Measurements from ENCODE around the gene C2orf78. TPM values are rescaled to one million over a fixed set of nuclear protein-coding genes. Genes with fewer than 3 reads are reported as not detected.
A peak's percentile ranks its signal among the peaks of the same experiment; 100 is the strongest.

C2orf78 gene
- total RNA-seq, 1 donor from 2014 or later = not detected

GRCh38 chr2:73837847-73838585, 54.0 kb downstream of the C2orf78 start:
- H3K4me1 Mint-ChIP-seq = peaks cover 16% of the 10 kb centered on the region
- DNase-seq = no peak
- no peak overlapping the region for H3K4me3 Mint-ChIP-seq
- intact Hi-C loops (cut with micrococcal nuclease) = no loop called here
- H3K27me3 Mint-ChIP-seq = no peaks in the 10 kb centered on the region
- H3K36me3 Mint-ChIP-seq (ENCODE audit: low read depth) = peaks cover 33% of the 10 kb centered on the region
- H3K27ac Mint-ChIP-seq = no peak overlapping the region
- H3K9me3 Mint-ChIP-seq = no peaks in the 10 kb centered on the region

GRCh38 chr2:73838889-73839534, 55.0 kb downstream of the C2orf78 start:
- H3K9me3 Mint-ChIP-seq = no peaks in the 10 kb centered on the region
- peaks cover 15% of the 10 kb centered on the region for H3K4me1 Mint-ChIP-seq
- no peak for DNase-seq
- H3K27me3 Mint-ChIP-seq = no peaks in the 10 kb centered on the region
- intact Hi-C loops (cut with micrococcal nuclease) = no loop called here
- H3K4me3 Mint-ChIP-seq = no peak overlapping the region
- peaks cover 27% of the 10 kb centered on the region for H3K36me3 Mint-ChIP-seq (ENCODE audit: low read depth)
- H3K27ac Mint-ChIP-seq = no peak overlapping the region

- peaks cover 30% of the 10 kb centered on the region for H3K36me3 Mint-ChIP-seq (ENCODE audit: low read depth)
Observed at GRCh38 chr2:73839653-73840411, 55.8 kb downstream of the C2orf78 start.

GRCh38 chr2:73841912-73842738, 58.1 kb downstream of the C2orf78 start:
- Mint-ChIP-seq H3K36me3 (ENCODE audit: low read depth) (peaks cover 40% of the 10 kb centered on the region), H3K27me3 (no peaks in the 10 kb centered on the region), H3K4me1 (peaks cover 20% of the 10 kb centered on the region), H3K4me3 (no peak overlapping the region), H3K9me3 (no peaks in the 10 kb centered on the region), H3K27ac (peak overlapping the region; percentile 26)
- intact Hi-C loops (cut with micrococcal nuclease) = no loop called here
- no peak for DNase-seq

More at GRCh38 chr2:73839653-73840411, 55.8 kb downstream of the C2orf78 start:
- intact Hi-C loops (cut with micrococcal nuclease) = no loop called here
- H3K4me3 Mint-ChIP-seq = no peak overlapping the region
- no peak for DNase-seq
- no peaks in the 10 kb centered on the region for H3K9me3 Mint-ChIP-seq
- peaks cover 20% of the 10 kb centered on the region for H3K4me1 Mint-ChIP-seq
- H3K27me3 Mint-ChIP-seq = no peaks in the 10 kb centered on the region
- no peak overlapping the region for H3K27ac Mint-ChIP-seq

- intact Hi-C loops (cut with micrococcal nuclease) = no loop called here
- Mint-ChIP-seq H3K9me3 (no peaks in the 10 kb centered on the region), H3K4me1 (peaks cover 19% of the 10 kb centered on the region), H3K4me3 (no peak overlapping the region), H3K27ac (no peak overlapping the region), H3K27me3 (no peaks in the 10 kb centered on the region), H3K36me3 (ENCODE audit: low read depth) (peaks cover 43% of the 10 kb centered on the region)
- DNase-seq = no peak
Observed at GRCh38 chr2:73842739-73843019, 58.7 kb downstream of the C2orf78 start.

GRCh38 chr2:73844087-73844486, 60.1 kb downstream of the C2orf78 start:
- Mint-ChIP-seq H3K4me3 (no peak overlapping the region), H3K36me3 (ENCODE audit: low read depth) (peaks cover 51% of the 10 kb centered on the region), H3K27ac (no peak overlapping the region)

GRCh38 chr2:73850009-73850408, 66.0 kb downstream of the C2orf78 start:
- no peaks in the 10 kb centered on the region for H3K27me3 Mint-ChIP-seq
- no peak overlapping the region for H3K4me3 Mint-ChIP-seq
- peaks cover 52% of the 10 kb centered on the region for H3K36me3 Mint-ChIP-seq (ENCODE audit: low read depth)
- H3K4me1 Mint-ChIP-seq = peaks cover 8% of the 10 kb centered on the region
- no peaks in the 10 kb centered on the region for H3K9me3 Mint-ChIP-seq
- intact Hi-C loops (cut with micrococcal nuclease) = no loop called here
- no peak overlapping the region for H3K27ac Mint-ChIP-seq
- DNase-seq = no peak

More at GRCh38 chr2:73844087-73844486, 60.1 kb downstream of the C2orf78 start:
- H3K4me1 Mint-ChIP-seq = peaks cover 20% of the 10 kb centered on the region
- no peaks in the 10 kb centered on the region for H3K9me3 Mint-ChIP-seq
- no peak for DNase-seq
- no peaks in the 10 kb centered on the region for H3K27me3 Mint-ChIP-seq
- intact Hi-C loops (cut with micrococcal nuclease) = no loop called here

GRCh38 chr2:73851274-73851673, 67.3 kb downstream of the C2orf78 start:
- Mint-ChIP-seq H3K9me3 (peaks cover 2% of the 10 kb centered on the region), H3K27me3 (no peaks in the 10 kb centered on the region), H3K4me1 (peaks cover 14% of the 10 kb centered on the region), H3K27ac (no peak overlapping the region), H3K4me3 (no peak overlapping the region), H3K36me3 (ENCODE audit: low read depth) (peaks cover 55% of the 10 kb centered on the region)
- DNase-seq = no peak
- intact Hi-C loops (cut with micrococcal nuclease) = no loop called here

- peaks cover 22% of the 10 kb centered on the region for H3K4me1 Mint-ChIP-seq
- H3K36me3 Mint-ChIP-seq (ENCODE audit: low read depth) = peaks cover 56% of the 10 kb centered on the region
- intact Hi-C loops (cut with micrococcal nuclease) = loop anchor here (1.0 kb wide), 1 partner anchor 80 kb away; no protein-coding TSS in a partner anchor
Observed at GRCh38 chr2:73852020-73852419, 68.0 kb downstream of the C2orf78 start.

GRCh38 chr2:73855526-73855925, 71.5 kb downstream of the C2orf78 start:
- no peak for DNase-seq
- Mint-ChIP-seq H3K27me3 (no peaks in the 10 kb centered on the region), H3K36me3 (ENCODE audit: low read depth) (peaks cover 55% of the 10 kb centered on the region), H3K4me3 (no peak overlapping the region), H3K4me1 (peaks cover 32% of the 10 kb centered on the region), H3K9me3 (peaks cover 8% of the 10 kb centered on the region), H3K27ac (peak overlapping the region; percentile 45)
- intact Hi-C loops (cut with micrococcal nuclease) = no loop called here

More at GRCh38 chr2:73852020-73852419, 68.0 kb downstream of the C2orf78 start:
- Mint-ChIP-seq H3K9me3 (peaks cover 8% of the 10 kb centered on the region), H3K27me3 (no peaks in the 10 kb centered on the region), H3K27ac (no peak overlapping the region), H3K4me3 (no peak overlapping the region)
- DNase-seq = no peak

GRCh38 chr2:73856214-73856613, 72.2 kb downstream of the C2orf78 start:
- DNase-seq = no peak
- peak overlapping the region; percentile 70 for H3K27ac Mint-ChIP-seq
- peaks cover 56% of the 10 kb centered on the region for H3K36me3 Mint-ChIP-seq (ENCODE audit: low read depth)
- no peak overlapping the region for H3K4me3 Mint-ChIP-seq
- H3K27me3 Mint-ChIP-seq = no peaks in the 10 kb centered on the region
- H3K9me3 Mint-ChIP-seq = peaks cover 8% of the 10 kb centered on the region
- peaks cover 33% of the 10 kb centered on the region for H3K4me1 Mint-ChIP-seq
- intact Hi-C loops (cut with micrococcal nuclease) = no loop called here

GRCh38 chr2:73859721-73860586, 76.0 kb downstream of the C2orf78 start:
- Mint-ChIP-seq H3K4me3 (no peak overlapping the region), H3K27ac (peak overlapping the region; percentile 70), H3K27me3 (no peaks in the 10 kb centered on the region), H3K9me3 (peaks cover 8% of the 10 kb centered on the region), H3K36me3 (ENCODE audit: low read depth) (peaks cover 75% of the 10 kb centered on the region), H3K4me1 (peaks cover 31% of the 10 kb centered on the region)
- peak; percentile 62 for DNase-seq
- intact Hi-C loops (cut with micrococcal nuclease) = loop anchor here (1.0 kb wide), 3 partner anchors 26 to 66 kb away; partner anchors contain the start of gene DGUOK

- H3K36me3 Mint-ChIP-seq (ENCODE audit: low read depth) = peaks cover 69% of the 10 kb centered on the region
- no peaks in the 10 kb centered on the region for H3K9me3 Mint-ChIP-seq
- no peak overlapping the region for H3K4me3 Mint-ChIP-seq
- intact Hi-C loops (cut with micrococcal nuclease) = no loop called here
- no peak overlapping the region for H3K27ac Mint-ChIP-seq
- DNase-seq = no peak
- peaks cover 14% of the 10 kb centered on the region for H3K4me1 Mint-ChIP-seq
- no peaks in the 10 kb centered on the region for H3K27me3 Mint-ChIP-seq
Observed at GRCh38 chr2:73862987-73863386, 79.0 kb downstream of the C2orf78 start.

Measured in activated CD4-positive, alpha-beta T cell treated with anti-CD3 and anti-CD28 coated beads, Interleukin-2, amount 10 ng/mL, durations not matched to agents 24 days and 14 days (primary cell).